GM23338 (cell line): ENCODE results near the gene PXMP2. TPM values are rescaled to one million over a fixed set of nuclear protein-coding genes. Genes with fewer than 3 reads are reported as not detected.

Experiments used
- ATAC-seq: fragments of 200-7000 bp; cut with Tn5 transposase; 3 replicates; pipeline ENCODE4 v1.9.1; 2020
- DNase-seq: peaks from one replicate; pipeline ENCODE4 v3.0.0-alpha.2; 2015; ENCODE audit warnings: low spot score
- H2AFZ ChIP-seq: fragments of 200-600 bp; sonication (generic); 2 replicates; pipeline ENCODE4 v1.8.0; 2016; ENCODE audit warnings: antibody characterized with exemption, mild to moderate bottlenecking, moderate library complexity
- H3F3A ChIP-seq: fragments of 200-600 bp; sonication (generic); replicated peaks from 2 replicates; pipeline ENCODE4 v1.8.0; 2017; ENCODE audit warnings: antibody characterized with exemption, mixed run types, low read depth
- H3K27ac ChIP-seq: fragments of 200-600 bp; sonication (generic); 2 replicates; pipeline ENCODE4 v1.6.1; 2016; ENCODE audit warnings: low read depth
- H3K27me3 ChIP-seq: fragments of 200-600 bp; sonication (generic); 2 replicates; pipeline ENCODE4 v1.8.0; 2016; ENCODE audit warnings: mild to moderate bottlenecking, mixed run types, moderate library complexity; ENCODE audit not compliant: insufficient read depth
- H3K36me3 ChIP-seq: fragments of 200-600 bp; sonication (generic); 2 replicates; pipeline ENCODE4 v1.8.0; 2016; ENCODE audit warnings: mild to moderate bottlenecking; ENCODE audit not compliant: insufficient read depth
- H3K4me1 ChIP-seq: fragments of 200-600 bp; sonication (generic); 2 replicates; pipeline ENCODE4 v1.8.0; 2016; ENCODE audit warnings: mild to moderate bottlenecking, moderate library complexity; ENCODE audit not compliant: insufficient read depth
- H3K4me2 ChIP-seq: fragments of 200-600 bp; sonication (generic); 2 replicates; pipeline ENCODE4 v1.7.1; 2017; ENCODE audit warnings: mixed run types
- H3K4me3 ChIP-seq: fragments of 200-600 bp; sonication (generic); 2 replicates; pipeline ENCODE4 v1.6.1; 2016; ENCODE audit warnings: mixed run types
- H3K79me2 ChIP-seq: fragments of 200-600 bp; sonication (generic); replicated peaks from 2 replicates; pipeline ENCODE4 v1.8.0; 2017; ENCODE audit warnings: mild to moderate bottlenecking; ENCODE audit not compliant: insufficient read depth
- H3K9me2 ChIP-seq: fragments of 200-600 bp; sonication (generic); 2 replicates; pipeline ENCODE4 v1.8.0; 2017; ENCODE audit not compliant: insufficient read depth
- H4K20me1 ChIP-seq: fragments of 200-600 bp; sonication (generic); replicated peaks from 2 replicates; pipeline ENCODE4 v1.8.0; 2017; ENCODE audit warnings: mild to moderate bottlenecking; ENCODE audit not compliant: insufficient read depth
- H3K27ac Mint-ChIP-seq: 2 replicates; pipeline ENCODE4 v1.8.0; 2020; ENCODE audit warnings: inconsistent platforms, mild to moderate bottlenecking, moderate library complexity, mixed read lengths
- H3K27me3 Mint-ChIP-seq: 3 replicates; pipeline ENCODE4 v1.8.0; 2022; ENCODE audit warnings: low read depth, mild to moderate bottlenecking, moderate library complexity, mixed read lengths, inconsistent platforms; ENCODE audit not compliant: insufficient read depth, poor library complexity
- H3K36me3 Mint-ChIP-seq: 3 replicates; pipeline ENCODE4 v1.8.0; 2021; ENCODE audit warnings: low read depth, mild to moderate bottlenecking, inconsistent platforms, moderate library complexity, mixed read lengths
- H3K4me1 Mint-ChIP-seq: 3 replicates; pipeline ENCODE4 v1.8.0; 2020; ENCODE audit warnings: mild to moderate bottlenecking, inconsistent platforms, mixed read lengths
- H3K4me3 Mint-ChIP-seq: 3 replicates; pipeline ENCODE4 v1.8.0; 2021; ENCODE audit warnings: moderate library complexity, mild to moderate bottlenecking, inconsistent platforms, mixed read lengths
- H3K9me3 Mint-ChIP-seq: 3 replicates; pipeline ENCODE4 v1.8.0; 2020; ENCODE audit warnings: moderate library complexity, mild to moderate bottlenecking, inconsistent platforms, mixed read lengths
- ZNF331 ChIP-seq: fragments of 250-450 bp; sonication (Bioruptor Pico); IDR thresholded peaks from 2 replicates; pipeline ENCODE4 v1.5.0; 2020; ENCODE audit warnings: low read depth, mild to moderate bottlenecking, moderate library complexity
- polyA plus RNA-seq: library from polyadenylated mRNA; unstranded; fragments of >200 nt; fragmentation: Nextera tagmentation; extraction: Ambion mirVana; gene quantifications from 2 replicates; pipeline ENCODE4 v1.2.1, GENCODE V29; 2016
- small RNA-seq: library from RNA; depleted of rRNA; stranded (forward); fragments of <200 nt; gene quantifications from one replicate; pipeline ENCODE3, GENCODE V24; 2014; ENCODE audit warnings: low replicate concordance
- total RNA-seq: library from RNA; depleted of rRNA; stranded (reverse); fragments of >200 nt; shearing (Covaris generic); gene quantifications from 2 replicates; pipeline ENCODE4 v1.2.3, GENCODE V29; 2014; rRNA removed
- TF ChIP-seq, protein P1 (sequence below), 2 experiments: fragments of 200-600 bp in 1 of 2; sonication (generic) in 1 of 2; conservative IDR thresholded peaks; 2 replicates each; pipeline versions ENCODE4 v1.5.1 to v1.6.1; 2016 to 2017; ENCODE audit warnings: antibody characterized with exemption in 2 of 2, low read depth in 2 of 2, mild to moderate bottlenecking in 2 of 2, moderate library complexity in 1 of 2

Gene PXMP2
- total and polyA plus RNA-seq, 2 experiments from 2014 or later = 17.3 to 19.7 TPM

DNA sequence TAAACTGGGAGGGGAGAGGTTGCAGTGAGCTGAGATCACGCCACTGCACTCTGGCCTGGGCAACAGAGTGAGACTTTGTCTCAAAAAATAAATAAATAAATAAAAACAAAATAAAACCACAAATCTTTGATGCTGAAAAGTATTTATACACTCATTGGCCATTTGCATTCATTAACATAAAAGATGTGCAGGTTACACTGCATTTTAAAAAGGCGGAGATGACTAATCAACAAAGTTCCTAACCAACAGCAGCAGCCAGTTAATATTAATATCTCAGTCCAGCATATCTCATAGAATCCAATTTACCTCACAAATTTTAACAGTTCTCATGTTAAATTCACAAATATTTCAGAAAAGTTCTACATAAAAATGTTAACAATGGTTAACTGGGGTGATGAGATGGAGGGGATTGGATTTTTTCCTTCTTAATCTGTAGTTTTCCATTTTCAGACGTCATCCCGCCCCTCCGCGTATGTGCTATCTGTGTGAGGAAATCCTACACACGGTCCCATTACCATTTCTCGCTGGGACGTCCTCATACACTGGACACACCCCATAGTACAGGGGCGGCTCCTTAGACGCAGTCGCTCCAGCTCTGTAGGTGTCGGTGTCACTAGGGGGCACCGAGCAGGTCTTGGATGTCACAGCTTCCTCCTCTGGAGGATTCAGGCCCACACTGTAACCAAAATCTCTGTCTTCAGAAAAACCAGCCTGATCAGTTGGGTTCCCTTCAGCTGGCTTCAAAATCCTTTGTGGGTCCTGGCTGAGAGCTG lies 67.0 kb downstream of the PXMP2 start:
- Histone ChIP-seq H3K4me3 (no peak overlapping the region), H2AFZ (no peak overlapping the region), H3K4me1 (no peaks in the 10 kb centered on the region), H3K79me2 (peaks cover 72% of the 10 kb centered on the region), H3K36me3 (peaks cover 30% of the 10 kb centered on the region), H3K27ac (0 out of 2 replicates have a peak overlapping the region, but pooled peaks have one; percentile 20), H3K9me2 (no peaks in the 10 kb centered on the region), H3K4me2 (no peak overlapping the region), H3K27me3 (no peaks in the 10 kb centered on the region), H3F3A (0 out of 2 replicates have a peak, but pooled peaks cover 2% of the 10 kb centered on the region), H4K20me1 (peaks cover 43% of the 10 kb centered on the region)
- no peaks in the 10 kb centered on the region for H3K4me1 Mint-ChIP-seq
- H3K36me3 Mint-ChIP-seq = peaks cover 70% of the 10 kb centered on the region
- peak; percentile 29 for DNase-seq
- peak; percentile 69 for ATAC-seq
- peaks cover 2% of the 10 kb centered on the region for H3K27me3 Mint-ChIP-seq
- no peak overlapping the region for H3K27ac Mint-ChIP-seq
- TF ChIP-seq ZNF331 = no peak
- TF ChIP-seq, protein P1, sequence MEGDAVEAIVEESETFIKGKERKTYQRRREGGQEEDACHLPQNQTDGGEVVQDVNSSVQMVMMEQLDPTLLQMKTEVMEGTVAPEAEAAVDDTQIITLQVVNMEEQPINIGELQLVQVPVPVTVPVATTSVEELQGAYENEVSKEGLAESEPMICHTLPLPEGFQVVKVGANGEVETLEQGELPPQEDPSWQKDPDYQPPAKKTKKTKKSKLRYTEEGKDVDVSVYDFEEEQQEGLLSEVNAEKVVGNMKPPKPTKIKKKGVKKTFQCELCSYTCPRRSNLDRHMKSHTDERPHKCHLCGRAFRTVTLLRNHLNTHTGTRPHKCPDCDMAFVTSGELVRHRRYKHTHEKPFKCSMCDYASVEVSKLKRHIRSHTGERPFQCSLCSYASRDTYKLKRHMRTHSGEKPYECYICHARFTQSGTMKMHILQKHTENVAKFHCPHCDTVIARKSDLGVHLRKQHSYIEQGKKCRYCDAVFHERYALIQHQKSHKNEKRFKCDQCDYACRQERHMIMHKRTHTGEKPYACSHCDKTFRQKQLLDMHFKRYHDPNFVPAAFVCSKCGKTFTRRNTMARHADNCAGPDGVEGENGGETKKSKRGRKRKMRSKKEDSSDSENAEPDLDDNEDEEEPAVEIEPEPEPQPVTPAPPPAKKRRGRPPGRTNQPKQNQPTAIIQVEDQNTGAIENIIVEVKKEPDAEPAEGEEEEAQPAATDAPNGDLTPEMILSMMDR (conservative IDR thresholded peaks at IDR 0.05; ENCODE audit: low read depth in 2 of 2) = peak in 1 of 2 experiments; percentile 43; a peak in 2 of 4 replicates
- no peak overlapping the region for H3K4me3 Mint-ChIP-seq
- H3K9me3 Mint-ChIP-seq = no peaks in the 10 kb centered on the region

Small RNA genes lying within 50 kb of the gene (small RNA-seq; reads per million reads assigned to genes)
- gene RNA5SP379 = not detected

Other genes with a start within 250 kb of the PXMP2 start
- 65.9 and 89.8 TPM in 2 replicates for gene FBRSL1, start 197.4 kb upstream of the PXMP2 start, total RNA-seq
- gene FBRSL1, start 197.4 kb upstream of the PXMP2 start, polyA plus RNA-seq = 29.5 and 37.8 TPM in 2 replicates
- gene LRCOL1, start 77.0 kb upstream of the PXMP2 start, total RNA-seq = 1.7 TPM in 1 of 2 replicates, not detected in the other
- not detected in 2 replicates for gene LRCOL1, start 77.0 kb upstream of the PXMP2 start, polyA plus RNA-seq
- 1.7 and 3.0 TPM in 2 replicates for gene P2RX2, start 68.8 kb upstream of the PXMP2 start, total RNA-seq
- 1.1 and 2.3 TPM in 2 replicates for gene P2RX2, start 68.8 kb upstream of the PXMP2 start, polyA plus RNA-seq
- gene POLE, start 245 bp upstream of the PXMP2 start, total RNA-seq = 90.3 and 125 TPM in 2 replicates
- gene POLE, start 245 bp upstream of the PXMP2 start, polyA plus RNA-seq = 29.6 and 33.6 TPM in 2 replicates
- 99.7 and 108 TPM in 2 replicates for gene PGAM5, start 23.3 kb downstream of the PXMP2 start, total RNA-seq
- 31.1 and 33.0 TPM in 2 replicates for gene PGAM5, start 23.3 kb downstream of the PXMP2 start, polyA plus RNA-seq
- 63.7 and 68.4 TPM in 2 replicates for gene ANKLE2, start 74.2 kb downstream of the PXMP2 start, total RNA-seq
- gene ANKLE2, start 74.2 kb downstream of the PXMP2 start, polyA plus RNA-seq = 25.1 and 27.2 TPM in 2 replicates
- 36.4 and 57.8 TPM in 2 replicates for gene GOLGA3, start 141.3 kb downstream of the PXMP2 start, total RNA-seq
- 10.3 and 12.7 TPM in 2 replicates for gene GOLGA3, start 141.3 kb downstream of the PXMP2 start, polyA plus RNA-seq
- gene CHFR, start 200.0 kb downstream of the PXMP2 start, total RNA-seq = 42.7 and 47.7 TPM in 2 replicates
- 20.6 and 23.0 TPM in 2 replicates for gene CHFR, start 200.0 kb downstream of the PXMP2 start, polyA plus RNA-seq